Measurements from ENCODE around the gene ZMIZ1.

ZMIZ1 gene

GRCh38 chr10:79321951-79322350 is 253.2 kb downstream of the ZMIZ1 start:
- no peak for TF ChIP-seq SIN3A (IDR thresholded peaks at IDR 0.05; ENCODE audit: borderline replicate concordance, insufficient read depth, low read length)
- no peak for TF ChIP-seq POLR2AphosphoS5 (IDR thresholded peaks at IDR 0.05; ENCODE audit: low read depth, low read length)
- no peak for TF ChIP-seq REST (IDR thresholded peaks at IDR 0.05; ENCODE audit: insufficient read depth in 1 of 2, low read depth in 2 of 2, low read length in 2 of 2)
- TF ChIP-seq TAF1 (IDR thresholded peaks at IDR 0.05; ENCODE audit: borderline replicate concordance, insufficient read depth, low read length), result no peak

- TF ChIP-seq POLR2AphosphoS5 (IDR thresholded peaks at IDR 0.05; ENCODE audit: low read depth, low read length) (no peak), FOXP2 (optimal IDR thresholded peaks at IDR 0.05; ENCODE audit: borderline replicate concordance, extremely low read depth, extremely low read length, insufficient read depth) (peak; percentile 14)
These were observed 254.1 kb downstream of the ZMIZ1 start for GRCh38 chr10:79322616-79323543.

GRCh38 chr10:79323602-79324001 is 254.8 kb downstream of the ZMIZ1 start:
- TF ChIP-seq TAF1 (IDR thresholded peaks at IDR 0.05; ENCODE audit: borderline replicate concordance, insufficient read depth, low read length), result no peak
- no peak for TF ChIP-seq FOXP2 (optimal IDR thresholded peaks at IDR 0.05; ENCODE audit: borderline replicate concordance, extremely low read depth, extremely low read length, insufficient read depth)
- TF ChIP-seq POLR2AphosphoS5 (IDR thresholded peaks at IDR 0.05; ENCODE audit: low read depth, low read length), result no peak
- no peak for TF ChIP-seq REST (IDR thresholded peaks at IDR 0.05; ENCODE audit: insufficient read depth in 1 of 2, low read depth in 2 of 2, low read length in 2 of 2)
- no peak for TF ChIP-seq SIN3A (IDR thresholded peaks at IDR 0.05; ENCODE audit: borderline replicate concordance, insufficient read depth, low read length)

GRCh38 chr10:79324032-79324695 is 255.4 kb downstream of the ZMIZ1 start:
- TF ChIP-seq POLR2AphosphoS5 (IDR thresholded peaks at IDR 0.05; ENCODE audit: low read depth, low read length) (no peak), TAF1 (IDR thresholded peaks at IDR 0.05; ENCODE audit: borderline replicate concordance, insufficient read depth, low read length) (no peak), REST (IDR thresholded peaks at IDR 0.05; ENCODE audit: insufficient read depth in 1 of 2, low read depth in 2 of 2, low read length in 2 of 2) (no peak), SIN3A (IDR thresholded peaks at IDR 0.05; ENCODE audit: borderline replicate concordance, insufficient read depth, low read length) (no peak), FOXP2 (optimal IDR thresholded peaks at IDR 0.05; ENCODE audit: borderline replicate concordance, extremely low read depth, extremely low read length, insufficient read depth) (no peak)

GRCh38 chr10:79326361-79327089 is 257.8 kb downstream of the ZMIZ1 start:
- TF ChIP-seq SIN3A (IDR thresholded peaks at IDR 0.05; ENCODE audit: borderline replicate concordance, insufficient read depth, low read length) (no peak), POLR2AphosphoS5 (IDR thresholded peaks at IDR 0.05; ENCODE audit: low read depth, low read length) (no peak), TAF1 (IDR thresholded peaks at IDR 0.05; ENCODE audit: borderline replicate concordance, insufficient read depth, low read length) (no peak), REST (IDR thresholded peaks at IDR 0.05; ENCODE audit: insufficient read depth in 1 of 2, low read depth in 2 of 2, low read length in 2 of 2) (no peak), FOXP2 (optimal IDR thresholded peaks at IDR 0.05; ENCODE audit: borderline replicate concordance, extremely low read depth, extremely low read length, insufficient read depth) (no peak)
